ENCODE results near the gene MTRF1. TPM values are rescaled to one million over a fixed set of nuclear protein-coding genes. Genes with fewer than 3 reads are reported as not detected.
A peak's percentile ranks its signal among the peaks of the same experiment; 100 is the strongest.

Gene MTRF1
- total and polyA plus RNA-seq, 9 of the 15 experiments (the other 6 are each of a cell fraction or from before 2014, with no cell fraction given) = 12.5 to 33.7 (median 20.1) TPM

DNA sequence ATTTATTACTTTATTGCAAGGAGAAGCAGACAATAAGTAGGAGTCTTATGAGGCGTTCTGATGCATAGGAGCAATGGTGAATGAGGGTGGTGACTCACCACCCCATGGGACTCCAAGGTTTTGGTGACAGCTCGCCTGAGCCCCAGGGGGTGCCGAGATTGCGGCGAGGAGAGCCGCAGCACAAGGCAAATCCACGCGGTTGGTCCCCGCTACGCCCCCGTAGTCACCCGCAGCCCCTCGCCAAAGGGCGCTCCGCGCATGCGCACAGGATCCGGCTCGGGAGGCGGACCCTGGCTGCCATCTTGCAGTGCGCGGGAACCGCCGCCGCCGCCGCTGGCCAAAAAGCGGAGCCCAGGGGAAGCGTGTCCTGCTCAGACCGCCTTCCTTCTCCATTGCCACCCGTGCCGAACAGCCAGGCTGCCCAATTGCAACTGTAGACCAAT lies 47.6 kb upstream of the MTRF1 start, which contains the start of gene NAA16 (continued):
- TF ChIP-seq NRF1 (conservative IDR thresholded peaks at IDR 0.05 in 1 of 2, IDR thresholded peaks at IDR 0.05 in 1 of 2) (peak; percentile 96 to 97), RAD21 (CRISPR knock-in tag; conservative IDR thresholded peaks at IDR 0.05 in 1 of 2, IDR thresholded peaks at IDR 0.05 in 1 of 2) (no peak), TAF1 (IDR thresholded peaks at IDR 0.05; ENCODE audit: control insufficient read depth, extremely low read depth, insufficient read depth, low read length, severe bottlenecking) (peak; percentile 63), ZFP36 (IDR thresholded peaks at IDR 0.05; ENCODE audit: low read depth, low read length, partially characterized antibody) (no peak), ZNF589 (CRISPR knock-in tag; IDR thresholded peaks at IDR 0.05; ENCODE audit: low read depth) (no peak), ZBTB5 (IDR thresholded peaks at IDR 0.05) (no peak), FOSL1 (tag; conservative IDR thresholded peaks at IDR 0.05) (peak; percentile 85), CSDE1 (IDR thresholded peaks at IDR 0.05) (no peak), ZNF282 (CRISPR knock-in tag; IDR thresholded peaks at IDR 0.05) (no peak), STAT5A (IDR thresholded peaks at IDR 0.05; ENCODE audit: borderline replicate concordance, low read length) (no peak), SMAD1 (IDR thresholded peaks at IDR 0.05; ENCODE audit: low read depth, low read length, partially characterized antibody) (no peak), ELF4 (CRISPR knock-in tag; IDR thresholded peaks at IDR 0.05) (no peak), PYGO2 (tag; IDR thresholded peaks at IDR 0.05) (no peak), ASH1L (IDR thresholded peaks at IDR 0.05; ENCODE audit: borderline replicate concordance, low read depth, partially characterized antibody) (no peak), MEF2A (IDR thresholded peaks at IDR 0.05; ENCODE audit: control insufficient read depth, low read depth, low read length) (no peak), ELF1 (tag; IDR thresholded peaks at IDR 0.05) (no peak)
- TF ChIP-seq, protein P1, sequence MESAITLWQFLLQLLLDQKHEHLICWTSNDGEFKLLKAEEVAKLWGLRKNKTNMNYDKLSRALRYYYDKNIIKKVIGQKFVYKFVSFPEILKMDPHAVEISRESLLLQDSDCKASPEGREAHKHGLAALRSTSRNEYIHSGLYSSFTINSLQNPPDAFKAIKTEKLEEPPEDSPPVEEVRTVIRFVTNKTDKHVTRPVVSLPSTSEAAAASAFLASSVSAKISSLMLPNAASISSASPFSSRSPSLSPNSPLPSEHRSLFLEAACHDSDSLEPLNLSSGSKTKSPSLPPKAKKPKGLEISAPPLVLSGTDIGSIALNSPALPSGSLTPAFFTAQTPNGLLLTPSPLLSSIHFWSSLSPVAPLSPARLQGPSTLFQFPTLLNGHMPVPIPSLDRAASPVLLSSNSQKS (CRISPR knock-in tag; IDR thresholded peaks at IDR 0.05) = no peak
- TF ChIP-seq, protein P2, sequence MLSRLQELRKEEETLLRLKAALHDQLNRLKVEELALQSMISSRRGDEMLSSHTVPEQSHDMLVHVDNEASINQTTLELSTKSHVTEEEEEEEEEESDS (CRISPR knock-in tag; IDR thresholded peaks at IDR 0.05) = no peak
